Neural cell (in vitro differentiated cells): ENCODE measurements around the gene TATDN2.

Experiments
- EP300 ChIP-seq: fragments of 450-650 bp; conservative IDR thresholded peaks from 2 replicates; pipeline ENCODE4 v1.6.1; 2014; ENCODE audit warnings: antibody characterized with exemption, mild to moderate bottlenecking, moderate library complexity; ENCODE audit not compliant: poor library complexity, severe bottlenecking
- EZH2 ChIP-seq: fragments of 200-600, 300-800 bp; shearing (Covaris generic), sonication (generic); IDR thresholded peaks from 2 replicates; pipeline ENCODE4 v1.6.1; 2014; ENCODE audit warnings: antibody characterized with exemption, low read length, borderline replicate concordance, mild to moderate bottlenecking; ENCODE audit not compliant: insufficient read depth, poor library complexity, severe bottlenecking
- POLR2AphosphoS5 ChIP-seq: IDR thresholded peaks from 2 replicates; pipeline ENCODE4 v1.6.1; 2012
- RAD21 ChIP-seq: fragments of 450-650 bp; conservative IDR thresholded peaks from 2 replicates; pipeline ENCODE4 v1.6.1; 2014; ENCODE audit warnings: antibody characterized with exemption, mild to moderate bottlenecking, moderate library complexity
- SMC3 ChIP-seq: fragments of 450-650 bp; conservative IDR thresholded peaks from 2 replicates; pipeline ENCODE4 v1.6.1; 2014; ENCODE audit warnings: antibody characterized with exemption, mild to moderate bottlenecking, moderate library complexity; ENCODE audit not compliant: poor library complexity
- TAF1 ChIP-seq: IDR thresholded peaks from 2 replicates; pipeline ENCODE4 v1.6.1; 2012; ENCODE audit warnings: low read depth
- TF ChIP-seq, protein P1 (sequence below): fragments of 450-650 bp; IDR thresholded peaks from 2 replicates; pipeline ENCODE4 v1.5.1; 2014; ENCODE audit warnings: antibody characterized with exemption, mild to moderate bottlenecking, moderate library complexity; ENCODE audit not compliant: poor library complexity, severe bottlenecking

DNA sequence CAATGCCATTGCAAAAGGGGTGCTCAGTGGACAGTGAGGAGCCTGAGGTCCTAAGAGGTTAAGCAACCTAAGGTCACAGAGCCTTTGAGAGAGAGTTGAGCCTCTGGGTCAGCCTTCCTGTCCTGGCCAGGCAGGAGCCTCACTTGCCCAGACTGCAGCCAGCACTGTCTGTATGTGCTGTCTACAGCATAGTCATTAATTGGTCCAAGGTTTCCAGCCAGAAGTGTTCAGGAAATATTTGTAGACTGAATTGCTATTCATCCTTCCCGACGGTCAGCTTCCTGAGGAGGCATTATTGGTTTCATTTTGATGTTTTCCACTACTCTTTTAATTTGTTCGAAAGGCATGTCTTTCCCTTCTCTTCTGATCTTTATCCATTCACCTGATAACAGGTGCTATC, 64.6 kb downstream of the TATDN2 start:
- TF ChIP-seq POLR2AphosphoS5: no peak
- TF ChIP-seq EZH2: no peak
- no peak for TF ChIP-seq EP300
- TF ChIP-seq, protein P1, sequence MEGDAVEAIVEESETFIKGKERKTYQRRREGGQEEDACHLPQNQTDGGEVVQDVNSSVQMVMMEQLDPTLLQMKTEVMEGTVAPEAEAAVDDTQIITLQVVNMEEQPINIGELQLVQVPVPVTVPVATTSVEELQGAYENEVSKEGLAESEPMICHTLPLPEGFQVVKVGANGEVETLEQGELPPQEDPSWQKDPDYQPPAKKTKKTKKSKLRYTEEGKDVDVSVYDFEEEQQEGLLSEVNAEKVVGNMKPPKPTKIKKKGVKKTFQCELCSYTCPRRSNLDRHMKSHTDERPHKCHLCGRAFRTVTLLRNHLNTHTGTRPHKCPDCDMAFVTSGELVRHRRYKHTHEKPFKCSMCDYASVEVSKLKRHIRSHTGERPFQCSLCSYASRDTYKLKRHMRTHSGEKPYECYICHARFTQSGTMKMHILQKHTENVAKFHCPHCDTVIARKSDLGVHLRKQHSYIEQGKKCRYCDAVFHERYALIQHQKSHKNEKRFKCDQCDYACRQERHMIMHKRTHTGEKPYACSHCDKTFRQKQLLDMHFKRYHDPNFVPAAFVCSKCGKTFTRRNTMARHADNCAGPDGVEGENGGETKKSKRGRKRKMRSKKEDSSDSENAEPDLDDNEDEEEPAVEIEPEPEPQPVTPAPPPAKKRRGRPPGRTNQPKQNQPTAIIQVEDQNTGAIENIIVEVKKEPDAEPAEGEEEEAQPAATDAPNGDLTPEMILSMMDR: no peak
- no peak for TF ChIP-seq RAD21
- TF ChIP-seq SMC3: no peak
- no peak for TF ChIP-seq TAF1
